ENCODE data around the gene SYP.

- TF ChIP-seq CTCF (IDR thresholded peaks at IDR 0.05): no peak
- TF ChIP-seq POLR2AphosphoS5 (IDR thresholded peaks at IDR 0.05): no peak
- TF ChIP-seq POLR2A (IDR thresholded peaks at IDR 0.05): no peak
- TF ChIP-seq EP300 (IDR thresholded peaks at IDR 0.05): no peak
Observed at GRCh38 chrX:49184294-49185281, 15.4 kb downstream of the SYP start.

Data from suprapubic skin (tissue), 4 donors.